Prostate gland (tissue), 2 donors: ENCODE data around the gene TNRC6B.

Source experiments
- POLR2AphosphoS5 ChIP-seq: sonication (generic); formaldehyde crosslinking; IDR thresholded peaks from one replicate; pipeline ENCODE4 v1.6.1; 2017; ENCODE audit warnings: antibody characterized with exemption
- TF ChIP-seq, protein P1 (sequence below), 4 experiments: fragments of 200-600 bp in 2 of 4; fragments of 450-650 bp in 2 of 4; sonication (generic) in 2 of 4; IDR thresholded peaks; 1 replicate in 3 of 4; 2 replicates in 1 of 4; pipeline ENCODE4 v1.5.1; 2016 to 2019; ENCODE audit warnings: antibody characterized with exemption in 4 of 4, mild to moderate bottlenecking in 2 of 4, moderate library complexity in 2 of 4

DNA sequence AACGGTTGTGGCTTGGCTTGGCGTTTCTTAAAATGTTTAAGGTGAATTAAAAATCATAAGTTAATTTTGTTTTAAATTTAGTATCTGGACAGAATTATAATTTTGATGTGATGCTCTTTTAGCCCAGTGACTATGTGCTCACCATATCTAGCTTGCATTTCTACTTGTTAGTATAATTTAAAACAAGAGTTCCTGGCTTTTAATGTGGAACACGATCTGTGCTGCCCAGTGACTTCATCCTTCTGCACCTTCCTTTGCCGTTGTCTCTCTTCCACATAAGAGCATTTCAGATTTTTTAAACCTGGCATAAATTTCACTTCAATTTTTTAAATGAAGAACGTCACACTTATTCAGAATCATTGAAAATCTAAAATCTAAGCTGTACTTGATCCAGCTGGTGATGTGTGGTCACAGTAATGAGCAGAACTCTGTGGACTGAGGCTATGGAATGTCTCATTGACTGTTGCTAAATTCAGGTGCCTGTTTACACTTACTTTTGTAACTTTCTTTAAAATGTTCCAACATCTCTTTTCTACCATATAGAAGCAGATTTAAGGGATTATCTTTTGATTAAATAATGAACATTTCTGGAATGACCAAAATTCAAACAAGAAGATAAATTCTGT lies 93.1 kb downstream of the TNRC6B start:
- TF ChIP-seq, protein P1, sequence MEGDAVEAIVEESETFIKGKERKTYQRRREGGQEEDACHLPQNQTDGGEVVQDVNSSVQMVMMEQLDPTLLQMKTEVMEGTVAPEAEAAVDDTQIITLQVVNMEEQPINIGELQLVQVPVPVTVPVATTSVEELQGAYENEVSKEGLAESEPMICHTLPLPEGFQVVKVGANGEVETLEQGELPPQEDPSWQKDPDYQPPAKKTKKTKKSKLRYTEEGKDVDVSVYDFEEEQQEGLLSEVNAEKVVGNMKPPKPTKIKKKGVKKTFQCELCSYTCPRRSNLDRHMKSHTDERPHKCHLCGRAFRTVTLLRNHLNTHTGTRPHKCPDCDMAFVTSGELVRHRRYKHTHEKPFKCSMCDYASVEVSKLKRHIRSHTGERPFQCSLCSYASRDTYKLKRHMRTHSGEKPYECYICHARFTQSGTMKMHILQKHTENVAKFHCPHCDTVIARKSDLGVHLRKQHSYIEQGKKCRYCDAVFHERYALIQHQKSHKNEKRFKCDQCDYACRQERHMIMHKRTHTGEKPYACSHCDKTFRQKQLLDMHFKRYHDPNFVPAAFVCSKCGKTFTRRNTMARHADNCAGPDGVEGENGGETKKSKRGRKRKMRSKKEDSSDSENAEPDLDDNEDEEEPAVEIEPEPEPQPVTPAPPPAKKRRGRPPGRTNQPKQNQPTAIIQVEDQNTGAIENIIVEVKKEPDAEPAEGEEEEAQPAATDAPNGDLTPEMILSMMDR (IDR thresholded peaks at IDR 0.05): no peak
- no peak for TF ChIP-seq POLR2AphosphoS5
